ENCODE results near the gene UGP2.

Gene UGP2

DNA sequence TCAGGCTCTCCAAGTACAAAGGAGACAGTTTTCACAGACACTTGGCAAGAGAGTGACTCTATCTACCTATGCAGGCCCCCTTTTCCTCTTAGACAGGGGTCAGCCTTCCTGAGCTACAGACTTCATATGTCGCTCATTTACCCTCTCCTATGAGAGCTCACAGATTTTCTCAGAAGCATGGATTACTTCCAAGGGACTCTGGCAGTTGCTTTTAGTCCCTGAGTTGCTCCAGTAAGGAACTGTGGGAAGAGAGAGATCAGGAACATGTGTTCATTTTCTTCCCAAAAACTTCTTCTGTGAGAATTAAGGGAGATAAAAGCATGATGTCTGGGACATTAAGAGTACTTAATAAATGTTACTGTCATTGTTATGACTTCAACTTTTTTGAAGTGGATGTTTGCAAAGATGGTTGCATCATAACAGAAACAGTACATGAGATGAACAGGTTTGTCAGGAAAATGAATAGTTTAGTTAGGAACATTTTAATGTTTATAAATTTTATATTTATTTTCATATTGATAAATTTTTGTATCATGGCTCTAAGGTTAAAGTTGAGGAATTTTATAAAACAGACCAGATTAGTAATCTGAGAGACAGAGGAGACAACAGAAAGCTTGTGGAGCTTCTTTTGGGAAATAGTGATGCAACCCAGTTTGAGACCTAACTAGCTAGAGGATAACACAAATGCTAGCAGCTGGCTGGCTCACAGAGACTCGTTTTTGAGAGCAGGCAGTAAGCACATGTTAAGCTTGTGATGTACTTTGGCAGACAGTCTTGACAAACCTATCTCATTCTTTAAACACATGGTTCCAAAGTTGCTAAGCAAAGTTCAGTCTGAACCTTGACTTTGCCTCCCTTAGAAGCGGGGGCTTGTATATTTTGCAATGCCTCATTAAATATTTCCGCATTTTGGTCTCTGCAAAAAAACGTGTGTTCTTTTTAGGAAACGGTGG is 21.7 kb upstream of the UGP2 start:
- H3K9me3 ChIP-seq (ENCODE audit: control insufficient read depth, insufficient read depth, low read length): no peaks in the 10 kb centered on the region
- H3K9ac ChIP-seq (ENCODE audit: low read depth, low read length): no peak overlapping the region
- H3K4me1 ChIP-seq (ENCODE audit: insufficient read depth, low read length): no peaks in the 10 kb centered on the region
- no peaks in the 10 kb centered on the region for H3K36me3 ChIP-seq (ENCODE audit: insufficient read depth, low read length)

DNA sequence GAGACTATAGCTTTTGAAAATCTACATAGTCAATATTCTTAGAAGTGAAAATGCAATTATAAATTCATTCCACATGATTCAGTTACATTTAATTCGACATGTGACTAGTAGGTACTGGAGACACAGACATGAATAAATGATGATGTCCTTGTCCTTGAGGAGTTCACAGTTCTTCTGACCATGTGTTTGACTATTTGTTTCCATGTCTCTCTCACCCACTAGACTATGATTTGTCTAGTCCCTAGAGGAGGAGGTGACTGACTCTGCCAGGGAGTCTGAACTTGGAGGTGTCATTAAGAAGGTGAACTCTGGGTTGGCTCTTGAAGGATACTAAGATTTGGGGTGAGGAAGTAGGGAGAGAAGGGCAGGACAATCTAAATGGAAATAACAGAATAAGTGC is 20.7 kb upstream of the UGP2 start:
- H3K36me3 ChIP-seq (ENCODE audit: insufficient read depth, low read length): no peaks in the 10 kb centered on the region
- no peak overlapping the region for H3K9ac ChIP-seq (ENCODE audit: low read depth, low read length)
- no peaks in the 10 kb centered on the region for H3K9me3 ChIP-seq (ENCODE audit: control insufficient read depth, insufficient read depth, low read length)
- H3K4me1 ChIP-seq (ENCODE audit: insufficient read depth, low read length): no peaks in the 10 kb centered on the region

DNA sequence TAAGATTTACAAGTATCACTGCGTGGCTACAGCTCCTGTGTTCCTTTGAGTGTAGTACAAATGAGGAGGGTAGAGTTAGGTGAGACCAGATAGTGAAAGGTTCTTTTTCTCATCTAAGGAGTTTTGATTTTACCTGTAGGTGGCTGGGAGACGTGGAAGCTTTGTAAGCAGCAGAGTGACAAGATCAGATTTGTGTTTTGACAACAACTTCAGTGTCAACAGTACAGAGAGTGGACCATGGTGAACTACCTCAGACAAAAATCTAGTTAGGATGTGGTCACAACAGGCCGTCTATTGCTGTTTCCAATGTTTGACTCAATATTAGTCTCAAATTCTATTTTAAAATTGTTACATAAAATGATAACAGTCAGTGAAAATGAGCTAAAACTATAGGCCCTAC is 20.3 kb upstream of the UGP2 start:
- H3K36me3 ChIP-seq (ENCODE audit: insufficient read depth, low read length): no peaks in the 10 kb centered on the region
- no peaks in the 10 kb centered on the region for H3K9me3 ChIP-seq (ENCODE audit: control insufficient read depth, insufficient read depth, low read length)
- H3K4me1 ChIP-seq (ENCODE audit: insufficient read depth, low read length): no peaks in the 10 kb centered on the region
- no peak overlapping the region for H3K9ac ChIP-seq (ENCODE audit: low read depth, low read length)

DNA sequence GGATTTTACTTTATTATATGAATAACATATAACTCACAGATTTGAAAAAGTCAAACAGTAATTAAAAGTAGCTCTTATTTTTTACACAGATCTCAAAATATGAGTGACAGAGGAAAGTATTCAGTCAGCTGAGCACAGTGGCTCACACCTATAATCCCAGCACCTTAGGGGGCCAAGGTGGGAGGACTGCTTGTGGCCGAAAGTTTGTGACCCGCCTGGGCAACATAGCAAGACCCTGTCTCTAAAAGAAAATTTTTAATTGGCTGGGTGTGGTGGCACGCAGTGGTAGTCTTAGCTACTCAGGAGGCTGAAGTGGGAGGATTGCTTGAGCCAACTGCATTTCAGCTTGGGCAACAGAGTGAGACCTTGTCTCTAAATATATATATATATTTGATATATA is 19.2 kb upstream of the UGP2 start:
- H3K9me3 ChIP-seq (ENCODE audit: control insufficient read depth, insufficient read depth, low read length): no peaks in the 10 kb centered on the region
- H3K9ac ChIP-seq (ENCODE audit: low read depth, low read length): no peak overlapping the region
- H3K4me1 ChIP-seq (ENCODE audit: insufficient read depth, low read length): no peaks in the 10 kb centered on the region
- H3K36me3 ChIP-seq (ENCODE audit: insufficient read depth, low read length): no peaks in the 10 kb centered on the region

DNA sequence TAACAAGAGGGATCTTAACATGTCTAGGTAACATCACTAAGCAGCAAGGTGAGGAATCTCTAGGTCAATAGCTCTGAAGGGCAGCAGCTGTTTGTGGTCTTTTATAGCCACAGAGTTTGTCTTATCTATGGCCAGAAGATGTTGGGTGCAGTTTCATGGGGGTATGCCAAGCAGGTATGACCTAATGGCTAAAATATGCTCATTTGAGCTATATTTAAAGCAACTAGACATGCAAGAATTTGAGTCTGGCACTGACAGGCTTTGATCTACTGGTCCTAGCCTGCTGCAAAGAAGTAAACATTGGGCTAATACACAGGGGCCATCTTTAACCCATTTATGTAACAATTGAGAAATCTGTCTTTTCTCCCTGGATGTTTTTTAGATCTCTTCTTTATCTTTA is 13.9 kb upstream of the UGP2 start:
- Histone ChIP-seq H3K36me3 (ENCODE audit: insufficient read depth, low read length) (no peaks in the 10 kb centered on the region), H3K9me3 (ENCODE audit: control insufficient read depth, insufficient read depth, low read length) (no peaks in the 10 kb centered on the region; the same call in 1 of the 2 replicates), H3K9ac (ENCODE audit: low read depth, low read length) (no peak overlapping the region), H3K4me1 (ENCODE audit: insufficient read depth, low read length) (peaks cover 13% of the 10 kb centered on the region)

DNA sequence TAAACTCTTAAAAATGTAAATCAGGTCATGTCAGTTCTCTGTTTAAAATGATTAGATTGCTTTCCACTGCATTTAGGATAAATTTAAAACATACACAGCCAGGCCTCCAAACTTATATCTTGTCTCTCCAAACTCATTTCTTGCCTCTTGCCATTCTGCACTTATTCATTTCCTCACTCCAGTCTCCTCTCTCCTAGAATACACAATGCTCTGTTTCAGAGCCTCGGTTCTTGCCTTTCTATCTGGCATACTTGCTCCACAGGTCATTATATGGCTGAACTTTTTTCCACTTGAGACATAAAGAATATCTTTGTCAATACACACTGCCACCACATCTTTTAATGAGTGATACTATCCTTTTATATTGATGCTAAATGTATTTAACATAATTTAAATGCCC is 10.5 kb upstream of the UGP2 start:
- no peaks in the 10 kb centered on the region for H3K36me3 ChIP-seq (ENCODE audit: insufficient read depth, low read length)
- H3K4me1 ChIP-seq (ENCODE audit: insufficient read depth, low read length): peaks cover 13% of the 10 kb centered on the region
- H3K9me3 ChIP-seq (ENCODE audit: control insufficient read depth, insufficient read depth, low read length): no peaks in the 10 kb centered on the region; the same call in 1 of the 2 replicates
- H3K9ac ChIP-seq (ENCODE audit: low read depth, low read length): no peak overlapping the region

DNA sequence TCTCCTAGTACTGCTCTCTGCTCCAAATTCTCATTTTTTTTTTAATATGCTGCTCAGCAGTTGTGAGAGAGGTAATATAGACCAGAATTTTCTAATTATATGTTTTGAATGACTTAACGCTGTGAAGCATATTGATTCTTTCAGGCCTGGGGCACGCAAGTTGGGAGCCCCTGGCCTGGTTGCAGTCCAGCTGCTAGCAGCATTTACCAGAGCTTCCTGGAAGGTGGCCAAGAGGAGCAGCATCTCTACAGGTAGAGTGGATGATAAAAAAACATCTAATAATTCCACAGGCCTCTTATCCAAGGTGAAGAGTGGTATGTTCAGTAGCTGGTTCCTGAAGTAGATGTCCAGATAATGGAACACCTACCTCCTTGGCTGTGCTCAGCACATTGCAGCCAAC is 7.3 kb upstream of the UGP2 start:
- Histone ChIP-seq H3K9me3 (ENCODE audit: control insufficient read depth, insufficient read depth, low read length) (no peaks in the 10 kb centered on the region; the same call in 1 of the 2 replicates), H3K9ac (ENCODE audit: low read depth, low read length) (no peak overlapping the region), H3K36me3 (ENCODE audit: insufficient read depth, low read length) (no peaks in the 10 kb centered on the region), H3K4me1 (ENCODE audit: insufficient read depth, low read length) (peaks cover 4% of the 10 kb centered on the region; the same call in 1 of the 2 replicates)

DNA sequence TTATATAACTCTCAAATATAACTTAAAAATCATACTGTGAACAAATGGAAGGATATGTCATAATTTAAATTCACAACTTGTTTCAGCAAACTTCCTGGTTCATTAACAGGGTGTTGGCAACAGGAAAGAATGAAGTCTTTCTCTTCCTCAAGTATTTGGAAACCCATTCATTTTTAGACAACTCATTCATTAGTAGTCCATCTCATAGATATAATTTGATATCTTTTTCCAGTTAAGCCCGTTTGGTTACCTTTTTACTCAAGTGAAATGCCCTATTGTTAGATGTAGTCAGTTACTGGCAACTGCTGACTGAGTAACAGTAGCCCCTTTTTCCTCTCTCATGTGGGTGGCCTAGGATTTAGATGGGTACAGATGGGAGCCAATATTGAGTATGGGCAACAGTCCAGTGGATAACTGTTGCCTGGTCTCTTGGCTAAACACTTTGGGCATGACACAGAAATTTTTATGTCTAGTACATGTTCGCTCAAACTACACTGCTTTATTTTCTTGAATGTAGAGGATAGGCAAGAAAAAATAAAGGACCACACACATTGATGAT is 4.6 kb upstream of the UGP2 start:
- no peak overlapping the region for H3K9ac ChIP-seq (ENCODE audit: low read depth, low read length)
- peaks cover 2% of the 10 kb centered on the region; the same call in 1 of the 2 replicates for H3K4me1 ChIP-seq (ENCODE audit: insufficient read depth, low read length)
- no peaks in the 10 kb centered on the region for H3K9me3 ChIP-seq (ENCODE audit: control insufficient read depth, insufficient read depth, low read length)

DNA sequence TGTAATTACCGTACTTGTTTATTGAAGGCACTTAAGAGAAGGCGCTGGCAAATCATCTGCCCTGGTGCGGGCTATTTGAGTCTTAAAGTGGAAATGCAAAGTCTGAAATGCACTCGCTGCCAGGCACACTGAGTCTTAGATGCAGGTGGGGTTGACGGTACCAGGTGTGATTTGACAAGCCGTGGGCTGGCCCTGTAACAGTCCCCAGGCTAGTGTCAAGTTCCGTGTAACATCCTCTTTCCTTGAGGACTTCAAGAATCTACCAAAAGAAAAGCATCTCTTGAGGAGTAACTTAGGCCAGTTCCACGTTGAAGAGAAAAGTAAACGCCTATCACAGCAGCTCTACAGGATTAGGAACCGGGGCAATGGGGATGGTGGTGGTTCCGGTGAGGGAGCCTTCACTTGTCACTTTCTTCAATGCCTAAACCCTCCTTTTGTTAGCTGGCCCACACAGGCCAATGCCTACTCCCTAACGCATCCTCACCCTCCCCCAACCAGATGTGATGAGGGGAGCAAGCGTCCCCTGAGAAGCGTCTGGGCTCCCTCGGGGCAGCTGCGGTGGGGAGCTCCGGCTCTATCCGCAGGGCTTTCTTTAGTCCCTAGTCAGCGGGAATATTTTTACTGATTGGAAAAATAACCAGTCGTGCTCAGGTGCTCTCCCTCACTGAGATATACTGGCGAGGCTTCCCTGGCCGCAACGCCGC is 1.5 kb upstream of the UGP2 start:
- no peaks in the 10 kb centered on the region for H3K9me3 ChIP-seq (ENCODE audit: control insufficient read depth, insufficient read depth, low read length)
- no peaks in the 10 kb centered on the region for H3K36me3 ChIP-seq (ENCODE audit: insufficient read depth, low read length)
- H3K9ac ChIP-seq (ENCODE audit: low read depth, low read length): peak overlapping the region; percentile 92
- H3K4me1 ChIP-seq (ENCODE audit: insufficient read depth, low read length): no peaks in the 10 kb centered on the region

More for the DNA sequence above, 4.6 kb upstream of the UGP2 start:
- no peaks in the 10 kb centered on the region for H3K36me3 ChIP-seq (ENCODE audit: insufficient read depth, low read length)

DNA sequence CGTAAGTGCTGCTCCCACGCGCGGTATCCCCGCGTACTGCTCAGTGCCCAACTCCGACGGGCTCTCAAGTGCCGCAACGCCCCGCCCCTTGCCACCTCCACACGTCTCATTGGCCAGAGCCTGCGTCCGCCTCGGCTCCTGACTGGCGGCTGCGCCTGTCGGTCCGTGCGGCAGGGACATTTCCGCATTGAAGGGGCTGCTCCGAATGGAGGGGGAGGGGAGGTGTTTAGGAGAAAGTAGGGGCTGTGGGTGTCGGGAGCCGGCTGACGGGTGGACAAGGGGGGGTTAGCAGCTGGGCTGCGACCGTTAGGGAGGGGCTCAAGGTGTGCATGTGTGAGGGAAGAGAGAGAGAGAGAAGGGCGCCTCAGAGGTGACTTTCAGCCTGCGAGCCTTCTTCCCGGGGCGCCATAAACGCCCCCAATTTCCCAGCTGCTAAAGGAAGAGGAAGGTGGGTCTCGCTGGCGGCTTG is 877 bp upstream of the UGP2 start:
- Histone ChIP-seq H3K9me3 (ENCODE audit: control insufficient read depth, insufficient read depth, low read length) (no peaks in the 10 kb centered on the region), H3K36me3 (ENCODE audit: insufficient read depth, low read length) (0 out of 2 replicates have a peak, but pooled peaks cover 2% of the 10 kb centered on the region), H3K4me1 (ENCODE audit: insufficient read depth, low read length) (no peaks in the 10 kb centered on the region), H3K9ac (ENCODE audit: low read depth, low read length) (peak overlapping the region; percentile 92)

DNA sequence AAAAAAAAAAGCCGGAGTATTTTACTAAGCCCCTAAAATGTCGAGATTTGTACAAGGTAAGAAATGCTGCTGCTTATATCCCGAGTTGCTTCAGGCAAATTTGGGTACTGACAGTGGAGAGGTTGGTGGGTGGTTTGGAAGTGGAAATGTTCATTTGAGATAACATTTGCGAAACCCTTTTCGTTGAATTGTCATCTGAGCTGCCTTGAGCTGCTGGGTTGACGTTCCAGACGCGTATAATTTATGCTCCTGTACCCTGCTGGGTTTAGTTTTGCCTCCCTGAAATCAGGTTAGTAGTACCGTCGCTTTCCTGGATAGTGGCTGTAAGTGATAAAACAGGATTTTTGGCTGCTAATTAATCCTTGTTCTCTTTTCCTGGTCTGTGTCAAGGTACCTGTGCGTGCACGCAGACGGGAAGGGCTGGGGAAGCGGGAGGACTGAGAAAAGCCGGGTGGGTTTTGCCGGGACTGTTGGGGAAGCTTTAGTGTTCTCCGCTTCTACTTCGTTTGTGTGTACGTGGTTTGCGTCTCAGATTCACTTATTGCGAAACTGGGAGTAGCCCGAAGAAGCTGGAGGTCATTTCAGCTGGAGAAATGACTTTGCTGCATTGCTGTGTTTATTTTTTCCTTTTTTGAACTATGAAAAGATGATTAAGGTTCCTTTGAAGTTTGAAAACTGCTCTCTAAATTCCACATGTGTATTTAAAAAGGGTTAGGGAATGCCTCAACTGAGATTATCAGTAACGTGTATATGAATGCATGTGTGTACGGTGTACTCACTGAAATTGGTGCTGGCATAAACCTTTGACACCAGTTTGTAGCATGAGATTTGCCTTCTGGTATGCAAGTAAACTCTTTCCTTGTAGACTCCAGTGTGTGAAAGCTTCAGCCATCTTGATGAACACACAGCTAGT is 709 bp downstream of the UGP2 start:
- Histone ChIP-seq H3K36me3 (ENCODE audit: insufficient read depth, low read length) (0 out of 2 replicates have a peak, but pooled peaks cover 2% of the 10 kb centered on the region), H3K9me3 (ENCODE audit: control insufficient read depth, insufficient read depth, low read length) (no peaks in the 10 kb centered on the region), H3K4me1 (ENCODE audit: insufficient read depth, low read length) (no peaks in the 10 kb centered on the region), H3K9ac (ENCODE audit: low read depth, low read length) (peak overlapping the region; percentile 92)

DNA sequence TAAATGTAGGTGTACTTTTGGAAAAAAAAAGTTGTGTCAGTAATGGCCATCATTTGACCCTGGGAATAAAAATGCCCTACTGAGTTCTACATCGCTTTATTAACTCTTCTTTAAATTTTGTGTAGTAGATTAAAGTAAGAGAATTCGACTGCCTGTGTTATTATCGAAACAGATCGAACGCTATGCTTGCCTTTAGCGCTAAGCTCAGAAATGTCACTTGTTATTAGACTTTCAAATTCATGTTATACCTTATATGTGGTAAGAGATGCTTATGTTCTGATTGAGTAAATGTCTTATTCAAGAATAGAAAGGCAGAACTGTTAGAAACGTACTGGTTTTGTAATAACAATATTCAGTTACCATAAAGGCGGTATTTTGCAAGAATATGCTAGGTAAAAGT is 1.4 kb downstream of the UGP2 start:
- H3K4me1 ChIP-seq (ENCODE audit: insufficient read depth, low read length): no peaks in the 10 kb centered on the region
- no peaks in the 10 kb centered on the region for H3K9me3 ChIP-seq (ENCODE audit: control insufficient read depth, insufficient read depth, low read length)
- 0 out of 2 replicates have a peak, but pooled peaks cover 2% of the 10 kb centered on the region for H3K36me3 ChIP-seq (ENCODE audit: insufficient read depth, low read length)
- H3K9ac ChIP-seq (ENCODE audit: low read depth, low read length): peak overlapping the region; percentile 92

DNA sequence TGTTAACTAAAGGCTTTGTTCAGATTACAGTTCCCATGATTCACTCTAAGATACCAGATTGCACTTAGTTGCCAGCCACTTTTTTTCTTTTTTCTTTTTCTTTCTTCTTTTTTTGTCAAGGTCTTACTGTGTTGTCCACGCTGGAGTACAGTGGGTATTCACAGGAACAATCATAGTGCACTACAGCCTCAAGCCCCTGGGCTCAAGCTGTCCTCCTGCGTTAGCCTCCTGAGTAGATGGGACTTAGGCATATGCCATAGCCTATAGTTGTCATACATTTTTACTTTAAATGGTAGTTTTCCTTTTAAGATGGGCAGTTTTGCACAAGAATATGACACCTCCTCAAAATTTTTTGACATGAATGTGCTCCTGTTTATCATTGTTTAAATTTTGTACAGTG is 2.1 kb downstream of the UGP2 start:
- Histone ChIP-seq H3K9ac (ENCODE audit: low read depth, low read length) (peak overlapping the region; percentile 92), H3K9me3 (ENCODE audit: control insufficient read depth, insufficient read depth, low read length) (no peaks in the 10 kb centered on the region), H3K36me3 (ENCODE audit: insufficient read depth, low read length) (0 out of 2 replicates have a peak, but pooled peaks cover 2% of the 10 kb centered on the region), H3K4me1 (ENCODE audit: insufficient read depth, low read length) (no peaks in the 10 kb centered on the region)

Data from ES-I3 (cell line).